Measurements from ENCODE around the gene LNX2.

Gene LNX2

GRCh38 chr13:27549406-27549981, 70.8 kb downstream of the LNX2 start:
- no peak for DNase-seq

- no peak for DNase-seq
Measured at GRCh38 chr13:27542220-27542619, 78.1 kb downstream of the LNX2 start.

GRCh38 chr13:27541386-27541785, 78.9 kb downstream of the LNX2 start:
- DNase-seq, result no peak

- DNase-seq, result no peak
Measured at GRCh38 chr13:27536361-27537101, 83.8 kb downstream of the LNX2 start.

- DNase-seq, result no peak
Measured at GRCh38 chr13:27535546-27535945, 84.8 kb downstream of the LNX2 start.

GRCh38 chr13:27534981-27535380, 85.3 kb downstream of the LNX2 start:
- no peak for DNase-seq

- DNase-seq, result no peak
Measured at GRCh38 chr13:27534108-27534980, 86.0 kb downstream of the LNX2 start.

GRCh38 chr13:27533155-27533643, 87.1 kb downstream of the LNX2 start:
- peak; percentile 11 to 77 for DNase-seq

GRCh38 chr13:27528908-27529307, 91.4 kb downstream of the LNX2 start:
- no peak for DNase-seq

GRCh38 chr13:27526516-27526915, 93.8 kb downstream of the LNX2 start:
- DNase-seq, result no peak

- no peak for DNase-seq
Measured at GRCh38 chr13:27524981-27525975, 95.1 kb downstream of the LNX2 start.

GRCh38 chr13:27523346-27524073, 96.8 kb downstream of the LNX2 start:
- DNase-seq, result no peak

- no peak for DNase-seq
Measured at GRCh38 chr13:27522847-27523246, 97.5 kb downstream of the LNX2 start.

GRCh38 chr13:27516103-27516502, 104.2 kb downstream of the LNX2 start:
- DNase-seq, result no peak

GRCh38 chr13:27510082-27510481, 110.2 kb downstream of the LNX2 start:
- DNase-seq, result no peak

- DNase-seq, result no peak
Measured at GRCh38 chr13:27508802-27509201, 111.5 kb downstream of the LNX2 start.

- DNase-seq, result no peak
Measured at GRCh38 chr13:27505792-27506191, 114.5 kb downstream of the LNX2 start.

- DNase-seq, result no peak
Measured at GRCh38 chr13:27504868-27505194, 115.5 kb downstream of the LNX2 start.

GRCh38 chr13:27504128-27504867, 116.0 kb downstream of the LNX2 start:
- DNase-seq, result no peak

GRCh38 chr13:27500806-27501534, 119.4 kb downstream of the LNX2 start:
- no peak for DNase-seq

All from SW 1271 (cell line).